HG03108 (cell line): ENCODE data around the gene TCERG1L.
"Not testable (repeated sequence)": the region's sequence is repeated elsewhere in the genome, so short reads cannot be mapped to it uniquely, and the experiment has no call there.

Source experiments
- ATAC-seq: cut with Tn5 transposase; IDR thresholded peaks from one replicate; pipeline ENCODE4 v1.9.1; 2021; ENCODE audit warnings: moderate library complexity; ENCODE audit not compliant: unreplicated experiment

Gene TCERG1L

GRCh38 chr10:131092386-131092785, 219.1 kb downstream of the TCERG1L start:
- no peak for ATAC-seq

GRCh38 chr10:131091682-131092081, 219.8 kb downstream of the TCERG1L start:
- no peak for ATAC-seq

GRCh38 chr10:131090761-131091661, 220.5 kb downstream of the TCERG1L start:
- no peak for ATAC-seq

- no peak for ATAC-seq
Measured at GRCh38 chr10:131089861-131090260, 221.7 kb downstream of the TCERG1L start.

- no peak for ATAC-seq
Measured at GRCh38 chr10:131089150-131089549, 222.4 kb downstream of the TCERG1L start.

GRCh38 chr10:131088619-131089018, 222.9 kb downstream of the TCERG1L start:
- ATAC-seq: no peak

GRCh38 chr10:131087464-131088215, 223.9 kb downstream of the TCERG1L start:
- no peak for ATAC-seq

- ATAC-seq: no peak
Measured at GRCh38 chr10:131086511-131086910, 225.0 kb downstream of the TCERG1L start.

GRCh38 chr10:131086094-131086493, 225.4 kb downstream of the TCERG1L start:
- no peak for ATAC-seq

- ATAC-seq: no peak
Measured at GRCh38 chr10:131085091-131085860, 226.2 kb downstream of the TCERG1L start.

GRCh38 chr10:131084791-131085090, 226.8 kb downstream of the TCERG1L start:
- ATAC-seq: no peak

GRCh38 chr10:131083915-131084790, 227.4 kb downstream of the TCERG1L start:
- ATAC-seq: no peak

- ATAC-seq: no peak
Measured at GRCh38 chr10:131082991-131083481, 228.5 kb downstream of the TCERG1L start.

- no peak for ATAC-seq
Measured at GRCh38 chr10:131082201-131082850, 229.2 kb downstream of the TCERG1L start.

GRCh38 chr10:131081786-131082185, 229.7 kb downstream of the TCERG1L start:
- ATAC-seq: no peak

GRCh38 chr10:131081376-131081775, 230.1 kb downstream of the TCERG1L start:
- no peak for ATAC-seq

- ATAC-seq: no peak
Measured at GRCh38 chr10:131080571-131080970, 230.9 kb downstream of the TCERG1L start.

- no peak for ATAC-seq
Measured at GRCh38 chr10:131079314-131079713, 232.2 kb downstream of the TCERG1L start.

GRCh38 chr10:131078882-131079280, 232.6 kb downstream of the TCERG1L start:
- not testable (repeated sequence) for ATAC-seq
